ENCODE data around the gene HLA-DRB1. TPM values are rescaled to one million over a fixed set of nuclear protein-coding genes. Genes with fewer than 3 reads are reported as not detected.
A peak's percentile ranks its signal among the peaks of the same experiment; 100 is the strongest.
"Not testable (repeated sequence)": the region's sequence is repeated elsewhere in the genome, so short reads cannot be mapped to it uniquely, and the experiment has no call there.

Gene HLA-DRB1
- total RNA-seq, 1 experiment from 2014 or later, result 141 TPM

GRCh38 chr6:32635526-32636123, 46.0 kb upstream of the HLA-DRB1 start:
- H3K36me3 Mint-ChIP-seq (ENCODE audit: insufficient read depth, unreplicated experiment), result no peaks in the 10 kb centered on the region
- DNase-seq, result no peak
- no peaks in the 10 kb centered on the region for H3K4me1 Mint-ChIP-seq (ENCODE audit: low read depth, unreplicated experiment)
- no TSS peak for BruUV-seq (replicated peaks)
- peaks cover 50% of the 10 kb centered on the region for H3K27me3 Mint-ChIP-seq (ENCODE audit: unreplicated experiment)
- H3K27ac Mint-ChIP-seq (ENCODE audit: unreplicated experiment), result no peak overlapping the region
- CTCF ChIA-PET, result no interaction called here
- intact Hi-C loops (cut with micrococcal nuclease; ENCODE audit: unreplicated experiment), result no loop called here
- no peaks in the 10 kb centered on the region for H3K9me3 Mint-ChIP-seq (ENCODE audit: low read depth, unreplicated experiment)
- no peak for TF ChIP-seq CTCF (IDR thresholded peaks at IDR 0.05; ENCODE audit: unreplicated experiment)
- H3K4me3 Mint-ChIP-seq (ENCODE audit: low read depth, unreplicated experiment), result no peak overlapping the region

- H3K36me3 Mint-ChIP-seq (ENCODE audit: insufficient read depth, unreplicated experiment), result not testable (repeated sequence)
- H3K27me3 Mint-ChIP-seq (ENCODE audit: unreplicated experiment), result peaks cover 12% of the 10 kb centered on the region
These were observed 40.1 kb upstream of the HLA-DRB1 start for GRCh38 chr6:32629793-32630192.

GRCh38 chr6:32627831-32628230, 38.2 kb upstream of the HLA-DRB1 start:
- Mint-ChIP-seq H3K4me3 (ENCODE audit: low read depth, unreplicated experiment) (no peak overlapping the region), H3K27ac (ENCODE audit: unreplicated experiment) (no peak overlapping the region), H3K36me3 (ENCODE audit: insufficient read depth, unreplicated experiment) (no peaks in the 10 kb centered on the region), H3K9me3 (ENCODE audit: low read depth, unreplicated experiment) (no peaks in the 10 kb centered on the region), H3K27me3 (ENCODE audit: unreplicated experiment) (no peaks in the 10 kb centered on the region), H3K4me1 (ENCODE audit: low read depth, unreplicated experiment) (peaks cover 7% of the 10 kb centered on the region)
- intact Hi-C loops (cut with micrococcal nuclease; ENCODE audit: unreplicated experiment), result no loop called here
- BruUV-seq (replicated peaks), result no TSS peak
- CTCF ChIA-PET, result no interaction called here
- no peak for TF ChIP-seq CTCF (IDR thresholded peaks at IDR 0.05; ENCODE audit: unreplicated experiment)
- peak; percentile 23 for DNase-seq

More at GRCh38 chr6:32629793-32630192, 40.1 kb upstream of the HLA-DRB1 start:
- BruUV-seq (replicated peaks); intact Hi-C loops (cut with micrococcal nuclease; ENCODE audit: unreplicated experiment); CTCF ChIA-PET; H3K4me3 Mint-ChIP-seq (ENCODE audit: low read depth, unreplicated experiment); H3K27ac Mint-ChIP-seq (ENCODE audit: unreplicated experiment); DNase-seq; H3K4me1 Mint-ChIP-seq (ENCODE audit: low read depth, unreplicated experiment); H3K9me3 Mint-ChIP-seq (ENCODE audit: low read depth, unreplicated experiment): not testable (repeated sequence)

- BruUV-seq (replicated peaks), result no TSS peak
- TF ChIP-seq CTCF (IDR thresholded peaks at IDR 0.05; ENCODE audit: unreplicated experiment), result no peak
- intact Hi-C loops (cut with micrococcal nuclease; ENCODE audit: unreplicated experiment), result no loop called here
- Mint-ChIP-seq H3K27me3 (ENCODE audit: unreplicated experiment) (no peaks in the 10 kb centered on the region), H3K9me3 (ENCODE audit: low read depth, unreplicated experiment) (no peaks in the 10 kb centered on the region), H3K4me1 (ENCODE audit: low read depth, unreplicated experiment) (peaks cover 12% of the 10 kb centered on the region), H3K27ac (ENCODE audit: unreplicated experiment) (no peak overlapping the region), H3K4me3 (ENCODE audit: low read depth, unreplicated experiment) (no peak overlapping the region), H3K36me3 (ENCODE audit: insufficient read depth, unreplicated experiment) (no peaks in the 10 kb centered on the region)
- DNase-seq, result no peak
- CTCF ChIA-PET, result no interaction called here
These were observed 37.6 kb upstream of the HLA-DRB1 start for GRCh38 chr6:32627249-32627648.

- CTCF ChIA-PET, result no interaction called here
- no peak for DNase-seq
- Mint-ChIP-seq H3K36me3 (ENCODE audit: insufficient read depth, unreplicated experiment) (no peaks in the 10 kb centered on the region), H3K27me3 (ENCODE audit: unreplicated experiment) (no peaks in the 10 kb centered on the region), H3K9me3 (ENCODE audit: low read depth, unreplicated experiment) (no peaks in the 10 kb centered on the region), H3K27ac (ENCODE audit: unreplicated experiment) (no peak overlapping the region), H3K4me3 (ENCODE audit: low read depth, unreplicated experiment) (no peak overlapping the region), H3K4me1 (ENCODE audit: low read depth, unreplicated experiment) (peaks cover 13% of the 10 kb centered on the region)
- TF ChIP-seq CTCF (IDR thresholded peaks at IDR 0.05; ENCODE audit: unreplicated experiment), result no peak
- BruUV-seq (replicated peaks), result no TSS peak
- intact Hi-C loops (cut with micrococcal nuclease; ENCODE audit: unreplicated experiment), result no loop called here
These were observed 35.5 kb upstream of the HLA-DRB1 start for GRCh38 chr6:32625137-32625536.
